Activated CD4-positive, alpha-beta T cell treated with anti-CD3 and anti-CD28 coated beads, Interleukin-2, amount 10 ng/mL, durations not matched to agents 24 days and 14 days (primary cell): ENCODE measurements around the gene SLAMF9. TPM values are rescaled to one million over a fixed set of nuclear protein-coding genes. Genes with fewer than 3 reads are reported as not detected.

Source experiments
- DNase-seq: peaks from one replicate; pipeline ENCODE4 v3.0.0; 2022
- H3K27ac Mint-ChIP-seq: one replicate; pipeline ENCODE4 v1.8.0; 2022; ENCODE audit warnings: mild to moderate bottlenecking, mixed read lengths
- H3K27me3 Mint-ChIP-seq: one replicate; pipeline ENCODE4 v1.8.0; 2022; ENCODE audit warnings: mixed read lengths
- H3K36me3 Mint-ChIP-seq: one replicate; pipeline ENCODE4 v1.8.0; 2022; ENCODE audit warnings: low read depth, mild to moderate bottlenecking, mixed read lengths
- H3K4me1 Mint-ChIP-seq: one replicate; pipeline ENCODE4 v1.8.0; 2021; ENCODE audit warnings: mixed read lengths
- H3K4me3 Mint-ChIP-seq: one replicate; pipeline ENCODE4 v1.8.0; 2022; ENCODE audit warnings: mild to moderate bottlenecking, moderate library complexity, mixed read lengths
- H3K9me3 Mint-ChIP-seq: one replicate; pipeline ENCODE4 v1.8.0; 2021; ENCODE audit warnings: mixed read lengths
- intact Hi-C: fragments of 100-400 bp; cut with micrococcal nuclease; formaldehyde crosslinking; loops from one replicate; pipeline ENCODE4 v1.15.1; 2023
- total RNA-seq: library from RNA; stranded (reverse); gene quantifications from 2 replicates; pipeline ENCODE4 v1.2.3, GENCODE V29; 2022

Gene SLAMF9
- not detected in 2 replicates for total RNA-seq

DNA sequence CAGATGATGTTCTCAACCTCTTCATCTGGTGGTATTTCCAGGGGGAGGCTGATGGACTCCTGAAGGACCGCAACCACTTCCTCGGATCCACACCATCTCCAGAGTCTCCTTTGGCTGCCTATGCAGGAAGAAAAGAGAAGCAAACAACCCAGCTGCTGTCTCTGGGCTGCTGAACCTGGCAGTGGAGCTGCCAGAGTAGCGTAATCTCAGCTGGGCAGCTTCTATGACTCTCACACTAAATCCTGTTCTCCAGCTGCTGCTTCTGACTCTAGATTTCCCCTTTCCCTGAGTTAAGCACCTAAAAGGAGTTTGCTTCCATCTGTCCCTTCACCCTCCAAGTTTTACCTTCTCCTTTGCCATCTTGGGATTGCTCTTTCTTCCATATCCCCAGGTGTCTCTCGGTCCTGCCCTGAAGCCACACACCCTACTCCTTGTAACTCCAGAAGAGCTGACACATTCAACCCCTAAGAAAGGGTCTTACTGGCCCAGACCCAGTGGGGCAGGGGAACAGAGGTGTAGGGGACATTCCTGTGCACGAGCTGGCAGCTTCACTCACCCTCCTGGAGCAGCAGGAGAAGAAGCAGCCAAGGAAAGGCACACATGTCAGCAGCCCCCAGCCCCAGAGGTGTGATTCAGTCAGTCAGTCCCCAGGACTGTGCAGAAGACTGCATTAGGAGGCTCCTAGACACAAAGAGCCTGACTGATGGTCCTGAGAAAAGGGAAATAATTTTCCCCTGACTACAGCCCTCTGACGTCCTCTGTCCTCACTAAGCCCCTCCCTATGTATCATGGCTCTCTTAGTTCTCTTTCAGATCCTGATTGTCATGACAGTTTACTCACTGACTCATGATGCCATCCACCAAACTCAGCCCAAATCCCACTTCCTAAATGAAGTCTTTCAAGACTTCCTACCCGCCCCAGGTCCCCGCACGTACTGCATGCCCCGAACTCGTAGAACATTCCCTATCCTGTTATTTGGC is at the start of gene SLAMF9:
SLAMF9 (minus strand) TSS at position 702 of the 980 bp plus-strand sequence; CDS start at position 602, 100 bp downstream.
- H3K36me3 Mint-ChIP-seq = no peaks in the 10 kb centered on the region
- H3K9me3 Mint-ChIP-seq = no peaks in the 10 kb centered on the region
- intact Hi-C loops = no loop called here
- H3K4me3 Mint-ChIP-seq = no peak within 1 kb of the TSS
- no peak within 1 kb of the TSS for H3K27ac Mint-ChIP-seq
- peaks cover 47% of the 10 kb centered on the region for H3K27me3 Mint-ChIP-seq
- no peak for DNase-seq
- no peaks in the 10 kb centered on the region for H3K4me1 Mint-ChIP-seq

DNA sequence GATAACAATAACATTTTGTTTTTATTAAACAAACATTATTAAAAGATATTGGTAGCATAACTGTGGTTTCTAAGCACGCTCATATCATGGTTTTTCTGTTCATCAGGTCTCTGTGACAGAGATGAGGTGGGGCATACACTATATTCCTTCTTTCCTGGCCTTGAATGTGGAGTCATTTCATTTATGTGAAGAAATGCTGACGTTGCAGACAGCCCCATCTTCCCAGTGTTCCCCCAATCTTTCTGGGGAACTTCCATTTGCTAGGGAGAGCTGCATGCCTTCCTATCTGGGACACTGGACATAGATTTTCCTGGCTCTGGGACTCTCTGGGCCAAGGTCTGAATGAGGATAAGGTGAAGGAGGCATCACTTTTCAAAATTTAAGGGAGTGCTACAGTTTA is 47.4 kb upstream of the SLAMF9 start:
- no peaks in the 10 kb centered on the region for H3K4me1 Mint-ChIP-seq
- no peaks in the 10 kb centered on the region for H3K36me3 Mint-ChIP-seq
- H3K4me3 Mint-ChIP-seq = no peak overlapping the region
- H3K27ac Mint-ChIP-seq = no peak overlapping the region
- DNase-seq = no peak
- H3K9me3 Mint-ChIP-seq = no peaks in the 10 kb centered on the region
- peaks cover 32% of the 10 kb centered on the region for H3K27me3 Mint-ChIP-seq
- intact Hi-C loops = no loop called here

DNA sequence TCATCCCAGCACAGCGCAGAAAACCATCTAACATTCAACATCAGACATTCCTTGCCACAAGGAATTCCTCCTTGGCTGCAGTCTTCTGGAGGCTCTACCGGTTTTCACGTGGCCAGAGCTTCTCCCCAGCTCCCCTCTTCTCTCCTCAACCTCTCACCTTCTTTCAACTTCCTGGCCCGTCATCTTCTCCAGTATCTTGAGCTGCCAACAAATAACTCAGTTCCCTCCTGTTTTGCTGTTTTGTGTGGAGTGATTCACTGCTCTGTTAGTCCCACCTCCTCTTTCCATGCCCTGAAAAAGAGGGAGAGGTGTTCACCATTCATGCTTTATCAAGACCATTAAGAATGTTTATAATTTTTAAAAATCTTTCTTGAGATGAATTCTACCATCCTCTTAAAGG is 45.2 kb upstream of the SLAMF9 start:
- no peaks in the 10 kb centered on the region for H3K36me3 Mint-ChIP-seq
- peaks cover 45% of the 10 kb centered on the region for H3K27me3 Mint-ChIP-seq
- no peak for DNase-seq
- H3K9me3 Mint-ChIP-seq = no peaks in the 10 kb centered on the region
- intact Hi-C loops = no loop called here
- no peak overlapping the region for H3K4me3 Mint-ChIP-seq
- H3K27ac Mint-ChIP-seq = no peak overlapping the region
- H3K4me1 Mint-ChIP-seq = no peaks in the 10 kb centered on the region

DNA sequence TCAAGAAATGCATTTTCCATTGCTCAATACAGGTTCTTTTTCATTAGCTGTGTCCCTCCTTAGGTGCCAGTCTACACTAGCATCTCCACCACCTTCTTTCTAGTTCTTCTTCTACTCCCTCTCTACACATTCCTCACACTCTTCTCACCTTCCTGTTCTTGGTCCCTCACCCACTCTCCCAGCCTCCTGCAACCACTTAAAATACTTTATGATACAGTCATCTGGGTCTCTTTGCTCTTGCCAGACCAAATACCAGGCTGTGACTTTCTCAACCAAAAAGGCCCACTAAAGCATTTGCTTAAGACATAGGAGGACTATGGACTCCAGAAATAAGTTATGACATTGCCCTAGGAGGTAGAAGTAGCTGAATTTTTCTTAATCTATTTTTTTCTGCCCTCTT is 42.6 kb upstream of the SLAMF9 start:
- no peak for DNase-seq
- Mint-ChIP-seq H3K4me1 (peaks cover 2% of the 10 kb centered on the region), H3K27me3 (peaks cover 42% of the 10 kb centered on the region), H3K9me3 (no peaks in the 10 kb centered on the region), H3K36me3 (no peaks in the 10 kb centered on the region), H3K27ac (no peak overlapping the region), H3K4me3 (no peak overlapping the region)
- intact Hi-C loops = no loop called here

DNA sequence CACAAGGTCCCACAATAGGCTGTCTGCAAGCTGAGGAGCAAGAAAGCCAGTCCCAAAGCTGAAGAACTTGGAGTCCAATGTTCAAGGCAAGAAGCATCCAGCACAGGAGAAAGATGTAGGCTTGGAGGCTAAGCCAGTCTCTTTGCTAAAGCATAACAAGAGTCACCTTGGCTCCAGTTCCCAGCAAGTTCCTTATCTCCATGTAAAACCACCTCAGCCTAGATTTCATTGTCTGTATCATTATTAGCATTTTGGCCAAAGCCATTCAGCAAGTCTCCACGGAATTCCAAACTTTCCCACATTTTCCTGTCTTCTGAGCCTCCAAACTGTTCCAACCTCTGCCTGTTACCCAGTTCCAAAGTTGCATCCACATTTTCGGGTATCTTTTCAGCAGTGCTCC is 40.9 kb upstream of the SLAMF9 start:
- intact Hi-C loops = no loop called here
- Mint-ChIP-seq H3K27me3 (peaks cover 34% of the 10 kb centered on the region), H3K36me3 (no peaks in the 10 kb centered on the region), H3K4me1 (peaks cover 3% of the 10 kb centered on the region), H3K4me3 (no peak overlapping the region), H3K9me3 (no peaks in the 10 kb centered on the region), H3K27ac (no peak overlapping the region)
- DNase-seq = no peak

DNA sequence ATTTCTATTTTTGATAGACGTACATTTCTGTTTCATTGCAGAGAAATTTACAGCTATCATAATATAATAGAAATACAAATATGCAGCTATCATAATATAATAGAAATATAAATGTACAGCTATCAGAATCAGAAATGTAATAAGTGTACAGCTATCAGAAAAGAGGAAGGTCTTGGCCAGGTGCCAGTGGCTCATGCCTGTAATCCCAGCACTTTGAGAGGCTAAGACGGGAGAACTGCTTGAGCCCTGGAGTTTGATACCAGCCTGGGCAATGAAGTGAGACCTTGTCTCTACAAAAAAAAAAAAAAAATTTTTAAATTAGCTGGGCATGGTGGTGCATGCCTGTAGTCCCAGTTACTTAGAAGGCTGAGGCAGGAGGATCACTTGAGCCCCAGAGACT is 39.9 kb upstream of the SLAMF9 start:
- intact Hi-C loops = no loop called here
- H3K36me3 Mint-ChIP-seq = no peaks in the 10 kb centered on the region
- H3K9me3 Mint-ChIP-seq = no peaks in the 10 kb centered on the region
- peaks cover 30% of the 10 kb centered on the region for H3K27me3 Mint-ChIP-seq
- H3K4me3 Mint-ChIP-seq = no peak overlapping the region
- DNase-seq = no peak
- no peak overlapping the region for H3K27ac Mint-ChIP-seq
- H3K4me1 Mint-ChIP-seq = peaks cover 3% of the 10 kb centered on the region

DNA sequence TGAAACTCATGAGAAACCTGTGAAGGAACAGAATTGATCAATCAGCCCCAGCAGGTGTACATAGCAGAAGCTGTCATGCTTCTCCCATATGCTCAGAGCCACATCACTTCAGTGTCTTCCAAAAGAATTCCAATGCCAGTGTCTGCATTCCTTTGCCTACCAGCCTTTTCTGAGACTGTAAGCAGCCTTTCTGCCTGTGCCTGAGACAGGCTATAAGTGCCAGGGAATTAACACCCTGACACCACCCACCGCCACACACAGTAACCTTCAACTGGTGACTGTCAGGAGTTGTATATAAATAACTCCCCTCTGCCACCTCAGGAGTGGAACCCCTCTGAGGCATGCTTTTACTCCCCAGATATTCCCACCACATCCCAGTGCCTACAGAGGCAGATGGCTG is 38.1 kb upstream of the SLAMF9 start:
- Mint-ChIP-seq H3K36me3 (no peaks in the 10 kb centered on the region), H3K4me3 (no peak overlapping the region), H3K27ac (no peak overlapping the region), H3K4me1 (peaks cover 3% of the 10 kb centered on the region), H3K9me3 (no peaks in the 10 kb centered on the region), H3K27me3 (peaks cover 23% of the 10 kb centered on the region)
- DNase-seq = no peak
- intact Hi-C loops = no loop called here

DNA sequence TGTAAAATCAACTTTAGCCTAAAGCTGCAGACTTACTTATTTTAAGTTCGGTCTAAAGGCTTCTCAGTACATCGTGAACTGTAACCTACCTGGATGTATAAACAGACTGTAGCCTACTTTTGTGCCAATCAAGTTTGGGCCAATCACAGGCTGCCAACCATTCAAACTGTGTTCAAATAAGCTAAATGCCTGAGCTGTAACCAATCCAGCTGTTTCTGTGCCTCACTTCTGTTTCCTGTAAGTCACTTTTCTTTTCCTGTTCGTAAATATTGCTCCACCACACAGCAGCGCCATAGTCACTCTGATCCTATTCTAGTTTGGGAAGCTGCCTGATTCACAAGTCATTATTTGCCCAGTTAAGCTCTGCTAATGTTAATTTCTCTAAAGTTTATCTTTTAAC is 37.5 kb upstream of the SLAMF9 start:
- Mint-ChIP-seq H3K27ac (no peak overlapping the region), H3K4me3 (no peak overlapping the region), H3K36me3 (no peaks in the 10 kb centered on the region)

DNA sequence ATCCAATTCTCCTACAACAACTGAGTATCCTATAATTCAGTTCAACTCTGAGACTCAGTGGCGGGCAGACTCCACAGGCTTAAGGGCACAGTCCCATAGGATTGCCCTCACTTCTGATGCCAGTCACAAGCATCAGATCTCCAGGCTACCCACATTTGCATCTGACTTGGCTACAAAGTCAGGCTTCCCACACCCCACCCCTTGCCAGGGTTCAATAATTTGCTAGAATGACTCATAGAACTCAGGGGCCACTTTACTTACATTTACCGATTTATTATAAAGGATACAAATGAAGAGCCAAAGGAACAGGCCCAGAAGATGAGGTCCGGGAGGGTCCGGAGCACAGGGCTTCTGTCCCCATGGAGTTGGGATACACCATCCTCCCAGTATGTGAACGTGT is 36.0 kb upstream of the SLAMF9 start:
- Mint-ChIP-seq H3K36me3 (no peaks in the 10 kb centered on the region), H3K9me3 (no peaks in the 10 kb centered on the region)

More for the DNA sequence above, 37.5 kb upstream of the SLAMF9 start:
- Mint-ChIP-seq H3K9me3 (no peaks in the 10 kb centered on the region), H3K4me1 (peaks cover 3% of the 10 kb centered on the region), H3K27me3 (peaks cover 23% of the 10 kb centered on the region)
- intact Hi-C loops = no loop called here
- DNase-seq = peak; percentile 64

DNA sequence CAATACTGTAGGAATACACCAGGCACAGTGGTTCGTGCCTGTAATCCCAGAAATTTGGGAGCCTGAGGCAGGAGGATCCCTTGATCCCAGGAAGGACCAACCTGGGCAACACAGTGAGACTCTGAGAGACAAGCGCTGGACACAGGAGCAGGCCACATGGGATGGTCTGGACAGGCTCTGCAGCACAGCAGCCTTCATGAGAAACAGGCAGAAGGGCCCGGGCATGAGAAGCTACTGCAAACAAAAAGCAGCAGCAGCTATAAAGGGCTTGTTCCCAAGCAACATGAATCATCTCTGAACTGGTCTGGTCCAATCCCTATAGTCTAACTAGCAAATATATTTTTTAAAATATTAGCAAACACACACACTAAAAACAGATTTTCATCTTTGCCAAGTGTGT is 35.5 kb upstream of the SLAMF9 start:
- Mint-ChIP-seq H3K4me1 (peaks cover 3% of the 10 kb centered on the region), H3K27ac (no peak overlapping the region), H3K9me3 (no peaks in the 10 kb centered on the region), H3K4me3 (no peak overlapping the region), H3K27me3 (peaks cover 18% of the 10 kb centered on the region), H3K36me3 (no peaks in the 10 kb centered on the region)
- peak; percentile 21 for DNase-seq
- intact Hi-C loops = no loop called here

More for the DNA sequence above, 36.0 kb upstream of the SLAMF9 start:
- intact Hi-C loops = no loop called here
- DNase-seq = no peak
- Mint-ChIP-seq H3K27ac (no peak overlapping the region), H3K4me3 (no peak overlapping the region), H3K4me1 (peaks cover 3% of the 10 kb centered on the region), H3K27me3 (peaks cover 19% of the 10 kb centered on the region)

DNA sequence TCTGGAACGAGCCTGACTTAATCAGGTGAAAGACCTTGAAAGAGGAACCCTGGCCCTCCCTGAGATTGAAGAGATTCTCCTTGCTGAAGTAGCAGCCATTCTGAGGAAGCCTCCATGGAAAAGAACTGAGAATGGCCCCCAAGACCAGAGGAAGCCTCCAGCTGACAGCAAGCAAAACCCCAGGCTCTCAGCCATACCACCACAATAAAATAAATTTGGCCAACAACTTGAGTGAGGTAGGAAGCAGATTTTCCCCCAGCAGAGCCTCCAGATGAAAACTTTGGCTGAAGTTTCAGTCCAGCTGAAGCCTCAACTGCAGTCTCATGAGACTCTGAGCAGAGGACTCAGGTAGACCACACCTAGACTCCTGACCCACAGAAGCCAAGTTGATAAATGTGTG is 34.0 kb upstream of the SLAMF9 start:
- intact Hi-C loops = no loop called here
- Mint-ChIP-seq H3K4me3 (no peak overlapping the region), H3K9me3 (no peaks in the 10 kb centered on the region), H3K27me3 (peaks cover 22% of the 10 kb centered on the region), H3K36me3 (no peaks in the 10 kb centered on the region), H3K4me1 (peaks cover 3% of the 10 kb centered on the region), H3K27ac (no peak overlapping the region)
- DNase-seq = no peak

DNA sequence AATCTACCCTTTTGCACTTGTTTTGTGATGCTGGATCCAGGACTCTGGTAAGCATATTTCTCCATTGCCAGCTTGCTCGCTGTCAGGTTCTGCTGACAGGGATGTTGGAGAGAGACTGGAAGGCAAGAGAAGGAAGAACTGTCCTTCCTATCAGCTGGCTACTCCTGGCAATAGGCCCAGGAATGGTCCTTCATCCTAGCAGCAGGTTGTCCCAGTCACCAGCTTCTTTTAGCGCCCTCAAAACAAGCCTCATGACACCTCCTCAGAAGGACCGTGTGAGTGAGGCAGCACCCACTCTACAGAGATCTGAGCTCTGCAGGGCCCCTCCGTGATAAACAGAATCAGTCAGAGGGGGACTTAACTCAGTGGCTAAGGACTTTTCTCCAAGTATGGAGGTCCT is 33.1 kb upstream of the SLAMF9 start:
- Mint-ChIP-seq H3K4me1 (peaks cover 3% of the 10 kb centered on the region), H3K36me3 (no peaks in the 10 kb centered on the region), H3K9me3 (no peaks in the 10 kb centered on the region), H3K4me3 (no peak overlapping the region), H3K27me3 (peaks cover 27% of the 10 kb centered on the region), H3K27ac (no peak overlapping the region)
- intact Hi-C loops = no loop called here
- DNase-seq = no peak

DNA sequence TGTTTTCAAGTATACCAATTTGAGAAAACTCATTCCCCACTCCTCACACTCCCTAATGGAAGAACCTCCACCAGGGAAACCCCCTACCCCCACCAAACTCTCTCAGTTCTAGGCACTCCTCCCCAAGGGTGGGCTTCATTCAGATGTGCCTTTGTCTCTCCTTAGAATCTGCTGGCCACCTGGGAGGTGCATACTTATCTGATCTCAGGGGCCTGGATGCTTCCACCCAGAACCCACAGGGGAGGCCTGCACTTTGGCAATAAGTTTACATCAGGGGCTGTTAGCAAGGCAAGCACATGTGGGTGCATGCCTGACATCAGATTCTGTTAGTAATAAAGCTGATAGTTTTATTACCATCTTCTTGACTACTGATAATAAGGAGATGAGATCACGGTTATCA is 32.5 kb upstream of the SLAMF9 start:
- intact Hi-C loops = no loop called here
- no peak for DNase-seq
- H3K4me3 Mint-ChIP-seq = no peak overlapping the region
- H3K27me3 Mint-ChIP-seq = peaks cover 31% of the 10 kb centered on the region
- H3K36me3 Mint-ChIP-seq = no peaks in the 10 kb centered on the region
- no peak overlapping the region for H3K27ac Mint-ChIP-seq
- no peaks in the 10 kb centered on the region for H3K4me1 Mint-ChIP-seq
- no peaks in the 10 kb centered on the region for H3K9me3 Mint-ChIP-seq

DNA sequence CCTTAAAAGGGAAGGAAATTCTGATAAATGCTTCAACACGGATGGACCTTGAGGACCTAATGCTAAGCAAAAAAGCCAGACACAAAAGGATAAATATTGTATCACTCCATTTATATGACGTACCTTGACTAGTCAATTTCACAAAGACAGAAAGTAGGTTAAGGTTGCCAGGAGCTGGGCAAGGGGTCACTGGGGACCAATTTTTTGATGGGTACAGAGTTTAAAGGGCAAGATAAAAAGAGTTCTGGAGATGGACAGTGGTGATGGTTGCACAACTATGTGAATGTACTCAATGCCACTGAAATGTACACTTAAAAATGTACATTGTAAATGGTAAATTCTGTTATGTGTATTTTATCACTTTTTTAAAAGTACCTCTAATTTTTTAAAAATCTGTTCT is 32.1 kb upstream of the SLAMF9 start:
- no peak for DNase-seq
- Mint-ChIP-seq H3K27me3 (peaks cover 31% of the 10 kb centered on the region), H3K9me3 (no peaks in the 10 kb centered on the region), H3K4me3 (no peak overlapping the region), H3K36me3 (no peaks in the 10 kb centered on the region), H3K27ac (no peak overlapping the region), H3K4me1 (no peaks in the 10 kb centered on the region)
- intact Hi-C loops = no loop called here

DNA sequence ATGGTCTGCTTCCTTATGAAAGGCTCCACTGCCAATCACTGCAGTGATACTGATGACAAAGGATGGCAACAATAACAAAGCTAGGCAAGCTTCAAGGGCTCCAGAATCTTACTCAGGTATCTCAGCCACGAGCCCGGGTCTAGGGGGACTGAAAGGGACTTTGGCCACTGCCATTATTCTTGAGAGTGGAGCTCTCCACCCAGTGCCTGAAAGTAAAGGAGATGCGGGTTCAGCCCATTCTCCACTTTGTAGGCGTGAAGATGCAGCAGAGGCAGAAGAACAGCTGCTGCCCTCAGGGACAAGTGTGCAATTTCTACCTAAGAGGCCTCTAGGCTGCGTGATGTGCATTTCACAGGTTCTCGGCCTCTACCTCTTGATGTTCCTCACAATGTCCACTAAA is 31.4 kb upstream of the SLAMF9 start:
- Mint-ChIP-seq H3K27ac (no peak overlapping the region), H3K4me1 (no peaks in the 10 kb centered on the region), H3K27me3 (peaks cover 33% of the 10 kb centered on the region), H3K4me3 (no peak overlapping the region), H3K36me3 (no peaks in the 10 kb centered on the region), H3K9me3 (no peaks in the 10 kb centered on the region)
- intact Hi-C loops = no loop called here
- no peak for DNase-seq
